DND-41 (cell line): ENCODE measurements around the gene ARHGAP21.

Experiments used
- CTCF ChIP-seq: IDR thresholded peaks from 2 replicates; pipeline ENCODE4 v1.5.1; 2012; ENCODE audit warnings: borderline replicate concordance, low read length, moderate library complexity, mild to moderate bottlenecking; ENCODE audit not compliant: poor library complexity, severe bottlenecking; ENCODE audit errors: extremely low read depth
- EZH2 ChIP-seq: IDR thresholded peaks from 3 replicates; pipeline ENCODE4 v1.6.1; 2012; ENCODE audit warnings: borderline replicate concordance, low read depth, mild to moderate bottlenecking, moderate library complexity, low read length, inconsistent platforms; ENCODE audit not compliant: severe bottlenecking

GRCh38 chr10:24553051-24553612 lies 170.6 kb downstream of the ARHGAP21 start:
- TF ChIP-seq CTCF: no peak
- no peak for TF ChIP-seq EZH2
